GM10266 (cell line): Measurements from ENCODE around the gene CLN5.
"Not testable (repeated sequence)": the region's sequence is repeated elsewhere in the genome, so short reads cannot be mapped to it uniquely, and the experiment has no call there.

ENCODE experiments used
- DNase-seq: peaks from one replicate; pipeline ENCODE4 v3.0.0; 2012; ENCODE audit errors: extremely low spot score
- TF ChIP-seq, protein P1 (sequence below): IDR thresholded peaks from 2 replicates; pipeline ENCODE4 v1.5.1; 2012; ENCODE audit warnings: mild to moderate bottlenecking, low read depth; ENCODE audit not compliant: control insufficient read depth, insufficient read depth; ENCODE audit errors: missing control alignments

Gene CLN5

DNA sequence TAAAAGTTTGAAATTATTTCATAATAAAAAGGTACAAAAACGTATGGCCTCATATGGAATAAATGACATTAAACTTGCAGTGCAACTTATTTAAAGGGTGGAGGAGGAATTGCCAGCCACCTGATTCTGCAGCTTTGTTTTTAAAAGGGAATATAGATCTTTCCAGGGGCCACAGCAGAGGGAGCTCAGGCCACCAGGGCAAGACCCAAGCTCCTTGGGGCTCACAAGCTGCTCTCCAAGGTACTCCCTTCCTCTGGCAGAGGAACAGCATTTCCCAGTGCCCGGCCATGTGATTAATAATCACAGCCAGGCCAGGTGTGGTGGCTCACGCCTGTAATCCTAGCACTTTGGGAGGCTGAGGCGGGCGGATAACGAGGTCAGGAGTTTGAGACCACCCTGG, 37.3 kb upstream of the CLN5 start:
- TF ChIP-seq, protein P1, sequence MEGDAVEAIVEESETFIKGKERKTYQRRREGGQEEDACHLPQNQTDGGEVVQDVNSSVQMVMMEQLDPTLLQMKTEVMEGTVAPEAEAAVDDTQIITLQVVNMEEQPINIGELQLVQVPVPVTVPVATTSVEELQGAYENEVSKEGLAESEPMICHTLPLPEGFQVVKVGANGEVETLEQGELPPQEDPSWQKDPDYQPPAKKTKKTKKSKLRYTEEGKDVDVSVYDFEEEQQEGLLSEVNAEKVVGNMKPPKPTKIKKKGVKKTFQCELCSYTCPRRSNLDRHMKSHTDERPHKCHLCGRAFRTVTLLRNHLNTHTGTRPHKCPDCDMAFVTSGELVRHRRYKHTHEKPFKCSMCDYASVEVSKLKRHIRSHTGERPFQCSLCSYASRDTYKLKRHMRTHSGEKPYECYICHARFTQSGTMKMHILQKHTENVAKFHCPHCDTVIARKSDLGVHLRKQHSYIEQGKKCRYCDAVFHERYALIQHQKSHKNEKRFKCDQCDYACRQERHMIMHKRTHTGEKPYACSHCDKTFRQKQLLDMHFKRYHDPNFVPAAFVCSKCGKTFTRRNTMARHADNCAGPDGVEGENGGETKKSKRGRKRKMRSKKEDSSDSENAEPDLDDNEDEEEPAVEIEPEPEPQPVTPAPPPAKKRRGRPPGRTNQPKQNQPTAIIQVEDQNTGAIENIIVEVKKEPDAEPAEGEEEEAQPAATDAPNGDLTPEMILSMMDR = no peak
- no peak for DNase-seq

DNA sequence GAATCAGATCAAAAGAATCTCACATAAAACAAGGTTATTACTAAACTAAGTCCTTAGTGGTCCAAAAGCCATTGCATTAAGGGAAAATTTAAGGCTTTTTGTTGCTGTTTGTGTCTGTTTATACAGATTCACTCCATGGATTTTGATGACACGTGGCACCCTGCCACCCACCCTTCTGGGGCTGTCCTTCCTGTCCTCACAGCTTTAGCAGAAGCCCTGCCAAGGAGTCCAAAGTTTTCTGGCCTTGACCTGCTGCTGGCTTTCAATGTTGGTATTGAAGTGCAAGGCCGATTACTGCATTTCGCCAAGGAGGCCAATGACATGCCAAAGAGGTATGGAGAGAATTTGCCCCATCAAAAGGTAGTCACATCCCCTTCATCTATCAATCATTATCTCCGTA, 36.7 kb upstream of the CLN5 start:
- TF ChIP-seq, protein P1 = no peak
- DNase-seq = no peak

DNA sequence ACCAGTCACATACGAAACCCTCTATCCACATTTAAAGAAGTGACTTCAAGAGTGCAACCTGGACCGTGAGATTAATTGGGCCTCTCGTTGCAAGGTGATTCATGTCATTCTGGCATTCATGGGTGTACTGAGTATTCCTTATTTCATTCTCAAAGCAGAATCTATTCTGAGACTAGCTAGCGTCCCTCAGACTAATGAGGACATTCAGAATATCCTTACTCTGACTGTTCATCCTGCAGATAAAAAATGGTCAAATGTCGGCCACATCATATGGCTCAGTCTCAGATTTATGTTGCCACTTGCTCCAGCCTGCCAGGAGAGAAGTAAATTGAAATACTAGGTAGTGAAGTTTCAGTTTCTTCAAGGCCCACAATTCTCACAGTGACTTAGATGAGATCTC, 36.2 kb upstream of the CLN5 start:
- TF ChIP-seq, protein P1 = no peak
- DNase-seq = no peak

DNA sequence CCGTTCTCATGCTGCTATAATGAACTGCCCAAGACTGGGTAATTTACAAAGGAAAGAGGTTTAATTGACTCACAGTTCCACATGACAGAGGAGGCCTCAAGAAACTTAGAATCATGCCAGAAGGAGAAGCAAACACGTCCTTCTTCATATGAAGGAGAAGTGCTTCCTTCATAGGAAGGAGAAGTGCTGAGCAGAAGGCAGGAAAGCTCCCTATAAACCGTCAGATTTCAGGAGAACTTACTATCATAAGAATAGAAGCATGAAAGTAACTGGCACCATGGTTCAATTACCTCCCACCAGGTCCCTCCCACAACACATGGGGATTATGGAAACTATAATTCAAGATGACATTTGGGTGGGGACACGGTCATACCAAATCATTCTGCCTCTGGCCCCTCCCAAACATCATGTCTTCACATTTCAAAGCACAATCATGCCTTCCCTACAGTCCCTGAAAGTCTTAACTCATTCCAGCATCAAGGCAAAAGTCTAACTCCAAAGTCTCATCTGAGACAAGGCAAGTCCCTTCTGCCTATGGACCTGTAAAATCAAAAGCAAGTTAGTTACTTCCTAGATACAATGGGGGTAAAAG, 32.9 kb upstream of the CLN5 start:
- TF ChIP-seq, protein P1 = no peak
- DNase-seq = no peak

DNA sequence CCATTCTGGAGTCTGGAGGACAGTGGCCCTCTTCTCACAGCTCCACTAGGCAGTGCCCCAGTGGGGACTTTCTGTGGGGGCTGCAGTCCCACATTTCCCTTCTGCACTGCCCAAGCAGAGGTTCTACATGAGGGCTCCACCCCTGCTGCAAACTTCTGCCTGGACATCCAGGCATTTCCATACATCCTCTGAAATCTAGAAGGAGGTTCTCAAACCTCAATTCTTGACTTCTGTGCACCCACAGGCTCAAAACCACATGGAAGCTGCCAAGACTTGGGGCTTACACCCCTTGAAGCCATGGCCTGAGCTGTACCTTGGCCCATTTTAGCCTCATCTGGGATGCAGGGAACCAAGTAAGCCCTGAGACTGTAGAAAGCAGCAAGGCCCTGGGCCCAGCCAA, 32.1 kb upstream of the CLN5 start:
- DNase-seq = not testable (repeated sequence)

DNA sequence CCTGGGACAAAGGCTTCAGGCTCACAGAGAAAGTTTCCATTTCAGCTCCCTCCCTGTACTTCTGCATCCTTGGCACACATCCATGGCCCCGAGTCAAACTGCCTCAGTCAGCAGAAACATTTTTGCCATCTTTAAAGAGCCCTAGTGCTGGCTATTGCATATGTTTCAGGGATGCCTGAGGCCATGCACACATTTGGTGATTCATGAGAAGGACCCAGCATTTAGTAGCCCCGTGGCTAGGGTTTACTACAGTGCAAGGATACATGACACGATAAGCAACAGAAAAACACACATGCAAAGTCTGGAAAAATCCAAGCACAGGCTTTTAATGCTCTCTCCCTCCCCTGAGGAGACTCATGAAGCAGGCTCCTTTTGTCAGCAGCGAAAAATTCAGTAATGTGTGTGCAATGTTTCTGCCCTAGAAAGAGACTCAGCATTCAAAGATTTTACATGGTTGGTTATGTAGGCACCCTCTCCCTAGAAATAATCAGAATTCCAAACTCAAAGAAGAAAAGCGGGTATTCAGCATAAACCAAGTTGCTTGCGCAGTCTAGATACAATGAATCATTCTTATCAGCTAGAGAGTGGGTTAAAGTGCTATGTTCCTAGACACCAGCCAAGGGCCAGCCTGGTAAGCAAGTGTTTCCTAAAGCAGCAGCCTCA, 26.0 kb upstream of the CLN5 start:
- no peak for DNase-seq
- TF ChIP-seq, protein P1 = no peak

DNA sequence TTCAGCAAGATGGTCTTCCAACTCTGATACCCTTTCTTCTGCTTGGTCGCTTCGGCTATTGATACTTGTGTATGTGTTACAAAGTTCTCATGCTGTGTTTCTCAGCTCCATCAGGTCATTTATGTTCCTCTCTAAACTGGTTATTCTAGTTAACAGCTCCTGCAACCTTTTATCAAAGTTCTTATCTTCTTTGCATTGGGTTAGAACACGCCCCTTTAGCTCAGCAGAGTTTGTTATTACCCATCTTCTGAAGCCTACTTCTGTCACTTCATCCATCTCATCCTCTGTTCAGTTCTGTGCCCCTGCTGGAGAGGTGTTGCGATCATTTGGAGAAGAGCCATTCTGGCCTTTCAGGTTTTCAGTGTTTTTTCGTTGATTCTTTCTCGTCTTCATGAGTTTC, 24.9 kb upstream of the CLN5 start:
- DNase-seq = no peak
- TF ChIP-seq, protein P1 = no peak
